ENCODE results near the gene EFCAB6.

- TF ChIP-seq POLR2A (IDR thresholded peaks at IDR 0.05) (no peak), CTCF (IDR thresholded peaks at IDR 0.05) (peak in 2 of 3 experiments; percentile 13 to 27)
Measured at GRCh38 chr22:43796567-43796966, 15.5 kb downstream of the EFCAB6 start.
